NB4 (cell line): Measurements from ENCODE around the gene ATXN1.

Experiments
- MYC ChIP-seq: IDR thresholded peaks from 2 replicates; pipeline ENCODE4 v1.6.1; 2011; ENCODE audit warnings: low read depth, low read length
- POLR2A ChIP-seq: IDR thresholded peaks from 2 replicates; pipeline ENCODE4 v1.6.1; 2011; ENCODE audit warnings: mild to moderate bottlenecking; ENCODE audit not compliant: insufficient read length; ENCODE audit errors: extremely low read depth
- TF ChIP-seq, protein P1 (sequence below): IDR thresholded peaks from one replicate; pipeline ENCODE4 v1.5.1; 2012; ENCODE audit warnings: low read depth, low read length

DNA sequence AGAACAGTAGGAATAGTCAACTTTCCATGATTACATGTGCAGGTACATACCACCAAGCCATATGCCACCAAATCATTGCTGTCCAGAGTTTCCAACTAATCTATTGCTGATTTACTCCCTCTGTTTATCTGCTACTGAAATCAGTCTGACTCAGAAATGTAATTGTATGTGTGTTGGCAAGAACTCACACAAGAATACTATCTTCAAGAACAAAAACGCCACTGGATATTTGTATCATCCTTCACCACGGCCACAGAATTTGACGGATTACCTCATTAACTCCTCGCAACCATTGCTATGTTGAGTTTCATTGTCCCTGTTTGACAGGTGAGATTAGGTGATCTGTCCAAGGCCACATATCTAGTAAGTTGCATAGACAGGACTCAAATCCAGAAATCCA lies 363.6 kb downstream of the ATXN1 start:
- TF ChIP-seq, protein P1, sequence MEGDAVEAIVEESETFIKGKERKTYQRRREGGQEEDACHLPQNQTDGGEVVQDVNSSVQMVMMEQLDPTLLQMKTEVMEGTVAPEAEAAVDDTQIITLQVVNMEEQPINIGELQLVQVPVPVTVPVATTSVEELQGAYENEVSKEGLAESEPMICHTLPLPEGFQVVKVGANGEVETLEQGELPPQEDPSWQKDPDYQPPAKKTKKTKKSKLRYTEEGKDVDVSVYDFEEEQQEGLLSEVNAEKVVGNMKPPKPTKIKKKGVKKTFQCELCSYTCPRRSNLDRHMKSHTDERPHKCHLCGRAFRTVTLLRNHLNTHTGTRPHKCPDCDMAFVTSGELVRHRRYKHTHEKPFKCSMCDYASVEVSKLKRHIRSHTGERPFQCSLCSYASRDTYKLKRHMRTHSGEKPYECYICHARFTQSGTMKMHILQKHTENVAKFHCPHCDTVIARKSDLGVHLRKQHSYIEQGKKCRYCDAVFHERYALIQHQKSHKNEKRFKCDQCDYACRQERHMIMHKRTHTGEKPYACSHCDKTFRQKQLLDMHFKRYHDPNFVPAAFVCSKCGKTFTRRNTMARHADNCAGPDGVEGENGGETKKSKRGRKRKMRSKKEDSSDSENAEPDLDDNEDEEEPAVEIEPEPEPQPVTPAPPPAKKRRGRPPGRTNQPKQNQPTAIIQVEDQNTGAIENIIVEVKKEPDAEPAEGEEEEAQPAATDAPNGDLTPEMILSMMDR, result no peak
- no peak for TF ChIP-seq MYC
- no peak for TF ChIP-seq POLR2A
